K562 treated with DMSO at 1 percent for 4 hours (cell line): Measurements from ENCODE around the gene ABRACL. TPM values are rescaled to one million over a fixed set of nuclear protein-coding genes. Genes with fewer than 3 reads are reported as not detected.

Experiments
- total RNA-seq: library from RNA; unstranded; fragments of 300-600 nt; gene quantifications from 2 replicates; pipeline ENCODE4 v1.2.3, GENCODE V29; 2022; ENCODE audit not compliant: insufficient read depth

ABRACL gene, protein sequence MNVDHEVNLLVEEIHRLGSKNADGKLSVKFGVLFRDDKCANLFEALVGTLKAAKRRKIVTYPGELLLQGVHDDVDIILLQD
- total RNA-seq = 1.5 TPM in 1 of 2 replicates, not detected in the other

DNA sequence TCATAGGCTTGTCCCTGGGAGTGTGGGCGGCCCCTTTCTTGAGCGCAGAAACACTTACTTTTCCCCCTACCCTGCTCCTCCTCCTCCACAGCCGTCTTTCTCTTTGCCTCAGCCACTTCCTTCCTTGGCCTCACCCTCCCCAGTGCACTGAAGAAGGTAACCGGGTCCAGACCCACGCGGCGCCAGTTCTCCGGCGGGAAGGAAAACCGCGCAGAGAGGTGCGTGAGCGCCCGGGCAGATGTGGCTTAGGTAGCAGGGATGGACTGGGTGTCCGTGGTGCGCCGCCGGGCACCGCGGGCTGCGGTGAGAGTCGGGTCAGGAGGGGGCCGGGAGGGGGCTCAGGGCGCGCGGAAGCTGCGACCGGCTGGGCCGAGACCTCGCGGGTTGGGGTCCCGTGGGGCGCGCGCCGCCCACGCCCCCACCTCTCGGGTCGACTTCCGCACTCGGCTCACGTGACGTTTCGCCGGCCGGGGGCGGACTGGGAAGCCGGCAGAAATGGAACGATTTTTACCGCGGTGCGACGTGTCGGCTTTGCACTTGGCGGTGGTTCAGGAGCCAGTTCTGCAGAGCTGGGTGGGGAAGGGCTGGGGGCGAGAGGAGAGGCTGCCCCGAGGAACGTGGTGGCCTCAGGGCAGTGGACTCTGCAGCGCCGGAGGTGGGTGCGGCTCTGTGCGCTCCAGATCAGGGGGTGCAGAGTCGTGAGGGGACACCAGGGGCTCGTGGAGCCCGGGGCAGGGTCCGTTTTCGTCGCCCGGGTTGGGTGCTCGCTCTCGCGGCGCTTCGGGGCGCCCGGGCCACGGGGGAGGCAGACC is at the start of gene ABRACL:
Gene ABRACL, plus strand, starts transcription at position 88 of the 812 bp plus-strand sequence. CDS start 5,416 bp downstream, outside the sequence.

DNA sequence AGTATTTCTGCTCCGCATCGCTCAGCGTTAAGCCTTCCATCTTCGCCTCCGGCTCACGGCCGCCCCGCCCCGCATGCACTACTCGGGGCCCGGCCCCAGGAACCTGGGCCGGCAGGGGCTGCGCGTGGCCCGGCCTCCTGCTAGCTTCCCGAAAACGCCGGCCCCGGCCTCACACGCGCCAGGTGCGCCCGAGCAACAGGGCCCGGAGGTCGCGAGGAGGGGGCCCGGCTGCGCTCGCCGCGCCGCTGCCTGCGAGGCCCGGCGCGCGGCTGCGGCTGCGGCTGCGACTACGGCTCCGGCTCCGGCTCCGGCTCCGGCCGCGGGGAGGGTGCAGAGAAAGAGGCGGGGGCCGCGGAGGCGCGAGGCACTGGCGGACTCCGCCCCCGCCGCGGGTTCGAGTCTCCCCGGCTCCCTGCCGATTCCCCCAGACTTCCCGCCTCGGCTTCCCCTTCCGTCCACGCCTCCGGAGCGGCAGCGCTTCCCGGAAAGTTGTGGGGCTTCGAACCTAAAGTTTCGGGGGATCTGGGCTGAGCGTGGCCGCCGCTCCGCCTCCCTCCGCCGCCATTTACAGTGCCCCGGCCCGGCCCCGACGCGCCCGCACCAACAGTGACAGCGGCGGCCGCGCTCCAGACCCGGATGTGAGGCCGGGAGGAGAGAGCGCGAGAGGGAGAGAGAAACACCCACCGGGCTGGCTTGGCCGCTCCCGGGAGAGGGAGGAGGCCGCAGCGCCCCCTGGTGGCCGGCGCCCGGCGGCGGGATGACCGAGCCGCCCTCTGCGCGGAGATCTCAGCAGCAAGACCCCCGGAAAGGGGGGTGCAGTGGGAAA is 40.7 kb upstream of the ABRACL start, which contains the start of gene REPS1:
Gene REPS1, minus strand, starts transcription at position 611 of the 826 bp plus-strand sequence. Its CDS starts 571 bp downstream, at position 40.

Other genes starting within 250 kb of the ABRACL start
- not detected in 2 replicates for gene ECT2L, start 232.7 kb upstream of the ABRACL start, total RNA-seq
- gene REPS1, start 40.5 kb upstream of the ABRACL start, total RNA-seq = 17.3 and 26.8 TPM in 2 replicates
- gene HECA, start 106.3 kb downstream of the ABRACL start, total RNA-seq = 2.4 and 4.1 TPM in 2 replicates